H1 (cell line): Measurements from ENCODE around the gene TMEM115. TPM values are rescaled to one million over a fixed set of nuclear protein-coding genes. Genes with fewer than 3 reads are reported as not detected.

Source experiments
- CTCF ChIA-PET: fragments of 300-600 bp; sonication (Branson Sonifier 250); formaldehyde crosslinking; loops from one replicate; lab custom pipeline; 2021; ENCODE audit not compliant: partially characterized antibody; lab: Charles Lee
- POLR2A ChIA-PET: fragments of 300-600 bp; sonication (Branson Sonifier 250); formaldehyde crosslinking; loops from one replicate; lab custom pipeline; 2021; ENCODE audit warnings: inconsistent platforms; ENCODE audit not compliant: partially characterized antibody; lab: Charles Lee
- DNase-seq, 2 experiments: peaks; one replicate each; pipeline versions ENCODE4 v3.0.0 to v3.0.0-alpha.2; 2010 to 2022; ENCODE audit warnings: low spot score in 2 of 2, low read depth in 1 of 2, mixed read lengths in 1 of 2
- FAIRE-seq: peaks from 2 replicates; lab custom pipeline; 2011; peaks lifted over from hg19 to GRCh38; lab: Jason Lieb, UNC
- H2AFZ ChIP-seq: 2 replicates; pipeline ENCODE4 v1.8.1; 2012; ENCODE audit warnings: low read length, inconsistent platforms
- H2AK5ac ChIP-seq: 2 replicates; pipeline ENCODE4 v1.6.1; 2013; ENCODE audit warnings: low read depth, low read length
- H2BK120ac ChIP-seq: replicated peaks from 2 replicates; pipeline ENCODE3; 2013; ENCODE audit warnings: low read depth, low read length, inconsistent platforms
- H2BK12ac ChIP-seq: 2 replicates; pipeline ENCODE4 v1.6.1; 2013; ENCODE audit warnings: low read depth, low read length
- H2BK15ac ChIP-seq: 2 replicates; pipeline ENCODE4 v1.6.1; 2013; ENCODE audit warnings: low read length
- H2BK20ac ChIP-seq: 2 replicates; pipeline ENCODE4 v1.6.1; 2013; ENCODE audit warnings: low read length
- H2BK5ac ChIP-seq: 2 replicates; pipeline ENCODE4 v1.6.1; 2013; ENCODE audit warnings: low read depth, low read length
- H3K14ac ChIP-seq: 2 replicates; pipeline ENCODE4 v1.6.1; 2013; ENCODE audit warnings: inconsistent platforms; ENCODE audit not compliant: insufficient read length
- H3K18ac ChIP-seq: 2 replicates; pipeline ENCODE4 v1.6.1; 2013; ENCODE audit warnings: low read length; ENCODE audit errors: extremely low read depth
- H3K23ac ChIP-seq: 2 replicates; pipeline ENCODE4 v1.6.1; 2013; ENCODE audit warnings: inconsistent platforms; ENCODE audit not compliant: insufficient read length
- H3K23me2 ChIP-seq: 2 replicates; pipeline ENCODE4 v1.6.1; 2013; ENCODE audit warnings: low read depth, low read length
- H3K27ac ChIP-seq: 2 replicates; pipeline ENCODE4 v1.6.1; 2011; ENCODE audit warnings: low read depth, low read length, inconsistent platforms
- H3K27me3 ChIP-seq, 4 experiments: replicated peaks in 1 of 4; 1 replicate in 1 of 4; 2 replicates in 3 of 4; pipeline versions ENCODE4 v1.6.1 to v1.8.1; 2011 to 2013; ENCODE audit warnings: low read length in 3 of 4, mild to moderate bottlenecking in 3 of 4, inconsistent platforms in 2 of 4, mixed read lengths in 2 of 4, moderate library complexity in 1 of 4; ENCODE audit not compliant: control insufficient read depth in 3 of 4, insufficient read depth in 3 of 4; ENCODE audit errors: extremely low read depth in 1 of 4
- H3K36me3 ChIP-seq, 4 experiments: 2 replicates each; pipeline versions ENCODE4 v1.6.1 to v1.8.1; 2011 to 2013; ENCODE audit warnings: mild to moderate bottlenecking in 4 of 4, low read length in 3 of 4, moderate library complexity in 2 of 4, control low read depth in 1 of 4, inconsistent platforms in 1 of 4; ENCODE audit not compliant: insufficient read depth in 4 of 4, control insufficient read depth in 2 of 4
- H3K4ac ChIP-seq: replicated peaks from 2 replicates; pipeline ENCODE3; 2013; ENCODE audit warnings: low read length, low read depth, mixed read lengths, inconsistent platforms; ENCODE audit not compliant: insufficient read length
- H3K4me1 ChIP-seq, 4 experiments: replicated peaks in 1 of 4; 1 replicate in 1 of 4; 2 replicates in 3 of 4; pipeline versions ENCODE4 v1.6.1 to v1.8.1; 2011 to 2013; ENCODE audit warnings: low read length in 3 of 4, inconsistent platforms in 2 of 4, mixed read lengths in 1 of 4; ENCODE audit not compliant: insufficient read depth in 4 of 4, control insufficient read depth in 3 of 4
- H3K4me2 ChIP-seq, 2 experiments: 2 replicates each; pipeline versions ENCODE4 v1.6.1 to v1.8.1; 2011 to 2013; ENCODE audit warnings: low read depth in 2 of 2, low read length in 2 of 2, control low read depth in 1 of 2, inconsistent platforms in 1 of 2, mild to moderate bottlenecking in 1 of 2; ENCODE audit not compliant: insufficient read depth in 1 of 2
- H3K4me3 ChIP-seq, 4 experiments: fragments of 200-600, 300-600 bp in 1 of 4; sonication (generic), shearing (Covaris generic), sonication (Bioruptor Twin) in 1 of 4; 2 replicates each; pipeline versions ENCODE4 v1.5.1 to v1.8.1; 2011 to 2016; ENCODE audit warnings: low read length in 4 of 4, low read depth in 3 of 4, control low read depth in 2 of 4, inconsistent platforms in 2 of 4, mild to moderate bottlenecking in 2 of 4, mixed read lengths in 1 of 4, moderate library complexity in 1 of 4; ENCODE audit not compliant: insufficient read depth in 2 of 4; ENCODE audit errors: extremely low read depth in 1 of 4
- H3K56ac ChIP-seq: replicated peaks from 2 replicates; pipeline ENCODE3; 2013; ENCODE audit warnings: low read depth, mild to moderate bottlenecking, mixed read lengths, low read length, inconsistent platforms; ENCODE audit not compliant: insufficient read length
- H3K79me1 ChIP-seq: 2 replicates; pipeline ENCODE4 v1.6.1; 2013; ENCODE audit warnings: low read depth, low read length, control low read depth
- H3K79me2 ChIP-seq, 2 experiments: 2 replicates each; pipeline versions ENCODE4 v1.6.1 to v1.8.1; 2012 to 2013; ENCODE audit warnings: low read length in 2 of 2, mild to moderate bottlenecking in 2 of 2, inconsistent platforms in 1 of 2; ENCODE audit not compliant: insufficient read depth in 2 of 2, control insufficient read depth in 1 of 2
- H3K9ac ChIP-seq, 4 experiments: replicated peaks in 1 of 4; 1 replicate in 1 of 4; 2 replicates in 3 of 4; pipeline versions ENCODE4 v1.6.1 to v1.8.1; 2011 to 2013; ENCODE audit warnings: low read depth in 3 of 4, low read length in 3 of 4, control low read depth in 2 of 4, mild to moderate bottlenecking in 2 of 4, moderate library complexity in 2 of 4, inconsistent platforms in 1 of 4; ENCODE audit errors: extremely low read depth in 1 of 4
- H3K9me3 ChIP-seq, 2 experiments: 2 replicates each; pipeline versions ENCODE4 v1.6.1 to v1.8.1; 2012 to 2013; ENCODE audit warnings: mild to moderate bottlenecking in 2 of 2, moderate library complexity in 2 of 2, control low read depth in 1 of 2, inconsistent platforms in 1 of 2, low read depth in 1 of 2, low read length in 1 of 2, mixed read lengths in 1 of 2; ENCODE audit not compliant: insufficient read depth in 2 of 2
- H4K20me1 ChIP-seq, 2 experiments: replicated peaks in 1 of 2; 2 replicates each; pipeline versions ENCODE3 to v1.8.1; 2011 to 2013; ENCODE audit warnings: inconsistent platforms in 2 of 2, low read length in 2 of 2, mild to moderate bottlenecking in 1 of 2; ENCODE audit not compliant: insufficient read depth in 2 of 2, control insufficient read depth in 1 of 2
- H4K5ac ChIP-seq: 2 replicates; pipeline ENCODE4 v1.6.1; 2013; ENCODE audit warnings: low read length, low read depth, mixed read lengths, inconsistent platforms; ENCODE audit not compliant: insufficient read length
- H4K8ac ChIP-seq: 2 replicates; pipeline ENCODE4 v1.8.0; 2013; ENCODE audit warnings: mild to moderate bottlenecking, moderate library complexity, low read length, inconsistent platforms; ENCODE audit not compliant: insufficient read depth; ENCODE audit errors: extremely low read depth
- H4K91ac ChIP-seq: replicated peaks from 2 replicates; pipeline ENCODE3; 2013; ENCODE audit warnings: low read length, mixed read lengths, inconsistent platforms; ENCODE audit not compliant: insufficient read length
- JUN ChIP-seq: IDR thresholded peaks from 2 replicates; pipeline ENCODE4 v1.6.1; 2011; ENCODE audit warnings: low read depth, mild to moderate bottlenecking, improper control_type of control experiment, low read length
- NANOG ChIP-seq: IDR thresholded peaks from 2 replicates; pipeline ENCODE4 v1.6.1; 2011; ENCODE audit warnings: low read length, low read depth, mild to moderate bottlenecking, inconsistent platforms; ENCODE audit not compliant: insufficient read depth, poor library complexity, severe bottlenecking
- NRF1 ChIP-seq: IDR thresholded peaks from 2 replicates; pipeline ENCODE4 v1.6.1; 2011; ENCODE audit warnings: mild to moderate bottlenecking, low read depth, low read length, improper control_type of control experiment
- POLR2AphosphoS5 ChIP-seq: IDR thresholded peaks from 2 replicates; pipeline ENCODE4 v1.6.1; 2011; ENCODE audit warnings: low read depth, low read length
- TAF7 ChIP-seq: optimal IDR thresholded peaks from 2 replicates; pipeline ENCODE3; 2011; ENCODE audit warnings: low read depth, mild to moderate bottlenecking, inconsistent platforms, low read length, moderate library complexity, borderline replicate concordance
- WGBS, 2 experiments: shearing (Covaris generic) in 1 of 2; methylation state at CpG; one replicate each; pipeline versions ENCODE4 v1.1.6 to v1.1.7; 2013 to 2015; ENCODE audit warnings: low lambda C conversion rate in 2 of 2, mixed read lengths in 2 of 2, inconsistent platforms in 1 of 2, low coverage in 1 of 2, missing lambda C conversion rate in 1 of 2; ENCODE audit not compliant: insufficient replicate concordance in 2 of 2, insufficient coverage in 1 of 2, insufficient read length in 1 of 2; ENCODE audit errors: extremely low coverage in 1 of 2, missing lambda C conversion rate in 1 of 2; 5-methylcytosine and 5-hydroxymethylcytosine counted together
- polyA plus RNA-seq, 7 experiments: library from polyadenylated mRNA; depleted of rRNA in 3 of 7; stranded (reverse) in 5 of 7; unstranded in 2 of 7; fragments of >200 nt in 5 of 7; fragments of 200-250 nt in 2 of 7; gene quantifications; 1 replicate in 5 of 7; 2 replicates in 1 of 7; 4 replicates in 1 of 7; pipeline versions ENCODE4 v1.2.1 to v1.2.3, GENCODE V29; 2011 to 2013; ENCODE audit warnings: missing spikeins in 2 of 7, mixed read lengths in 2 of 7
- total RNA-seq: library from RNA; stranded (reverse); fragmentation: NEBNext Ultra II Directional; extraction: Animal tissue kit (Norgen Biotek cat#: 25700); gene quantifications from 2 replicates; pipeline ENCODE4 v1.2.1, GENCODE V29; 2021
- TF ChIP-seq, protein P1 (sequence below): IDR thresholded peaks from 2 replicates; pipeline ENCODE4 v1.6.1; 2011; ENCODE audit warnings: low read length, improper control_type of control experiment
- TF ChIP-seq, protein P2 (sequence below): IDR thresholded peaks from 2 replicates; pipeline ENCODE4 v1.6.1; 2012; ENCODE audit warnings: inconsistent platforms

TMEM115 gene
- total and polyA plus RNA-seq, 2 of the 8 experiments (the other 6 are each of a cell fraction or from before 2014, with no cell fraction given), result 25.4 to 32.4 TPM

DNA sequence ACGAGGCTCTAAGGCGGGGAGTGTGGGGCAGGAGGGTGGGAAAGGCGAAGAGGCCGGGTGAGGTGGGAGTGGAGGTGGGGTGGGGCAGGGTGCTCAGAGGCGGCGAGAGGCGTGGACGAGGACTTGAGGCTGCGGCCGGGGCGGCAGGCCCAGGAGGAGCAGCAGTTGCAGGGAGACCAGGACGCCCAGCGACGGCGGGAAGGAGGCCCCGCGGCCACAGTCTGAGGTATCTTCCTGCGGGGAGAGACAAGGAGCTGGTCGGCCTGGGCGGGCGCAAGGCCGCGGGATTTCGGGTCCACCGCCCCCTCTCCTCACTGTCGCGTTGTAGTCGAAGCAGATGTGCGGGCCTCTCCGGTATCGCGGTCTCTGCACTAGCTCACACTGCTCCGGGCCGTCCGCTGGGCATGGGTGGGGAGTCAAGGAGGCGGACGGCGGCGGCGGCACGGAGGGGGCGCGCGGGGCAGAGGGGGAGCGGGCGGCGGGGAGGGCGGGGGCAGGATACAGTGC lies 5.3 kb upstream of the TMEM115 start:
- no peak overlapping the region for H3K23ac ChIP-seq
- 0 out of 2 replicates have a peak, but pooled peaks cover 2% of the 10 kb centered on the region for H3K79me1 ChIP-seq
- H4K5ac ChIP-seq, result no peak overlapping the region
- H3K27ac ChIP-seq, result no peak overlapping the region
- TF ChIP-seq TAF7 (no peak), NRF1 (no peak), NANOG (no peak), POLR2AphosphoS5 (0 out of 2 replicates have a peak, but pooled peaks have one; percentile 21), JUN (no peak)
- TF ChIP-seq, protein P1, sequence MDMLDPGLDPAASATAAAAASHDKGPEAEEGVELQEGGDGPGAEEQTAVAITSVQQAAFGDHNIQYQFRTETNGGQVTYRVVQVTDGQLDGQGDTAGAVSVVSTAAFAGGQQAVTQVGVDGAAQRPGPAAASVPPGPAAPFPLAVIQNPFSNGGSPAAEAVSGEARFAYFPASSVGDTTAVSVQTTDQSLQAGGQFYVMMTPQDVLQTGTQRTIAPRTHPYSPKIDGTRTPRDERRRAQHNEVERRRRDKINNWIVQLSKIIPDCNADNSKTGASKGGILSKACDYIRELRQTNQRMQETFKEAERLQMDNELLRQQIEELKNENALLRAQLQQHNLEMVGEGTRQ, result no peak
- TF ChIP-seq, protein P2, sequence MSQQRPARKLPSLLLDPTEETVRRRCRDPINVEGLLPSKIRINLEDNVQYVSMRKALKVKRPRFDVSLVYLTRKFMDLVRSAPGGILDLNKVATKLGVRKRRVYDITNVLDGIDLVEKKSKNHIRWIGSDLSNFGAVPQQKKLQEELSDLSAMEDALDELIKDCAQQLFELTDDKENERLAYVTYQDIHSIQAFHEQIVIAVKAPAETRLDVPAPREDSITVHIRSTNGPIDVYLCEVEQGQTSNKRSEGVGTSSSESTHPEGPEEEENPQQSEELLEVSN, result peak; percentile 53; the same call in 1 of the 2 replicates
- no peak overlapping the region for H2AK5ac ChIP-seq
- peak overlapping the region; percentile 76; the same call in 1 of the 2 replicates for H4K8ac ChIP-seq
- H3K27me3 ChIP-seq, result peaks cover 0 to 5% (median 2%) of the 10 kb centered on the region in 4 experiments; a peak in 3 of 7 replicates
- H3K9ac ChIP-seq, result peak overlapping the region; percentile 5 to 58 (median 43); a peak in 6 of 7 replicates
- no peaks in the 10 kb centered on the region for H3K36me3 ChIP-seq
- no peak overlapping the region for H2BK12ac ChIP-seq
- ChIA-PET POLR2A (interaction anchor here (0.7 to 2.5 kb wide), 6 partner anchors 11 to 1604 kb away, joined by 3 to 22 read pairs (median 4); partner anchors contain the start of genes CYB561D2 and NPRL2), CTCF (interaction anchor here (1.0 to 4.5 kb wide), 8 partner anchors 8 to 187 kb away, joined by 3 to 18 read pairs (median 4); partner anchors contain the start of gene RASSF1)
- H2BK15ac ChIP-seq, result no peak overlapping the region
- H3K18ac ChIP-seq, result no peak overlapping the region; the same call in 1 of the 2 replicates
- peak overlapping the region; percentile 43 to 68 (median 50) for H3K4me3 ChIP-seq
- H4K20me1 ChIP-seq, result peaks cover 0 to 2% of the 10 kb centered on the region in 2 experiments
- no peak overlapping the region for H2BK20ac ChIP-seq
- no peak overlapping the region for H2BK120ac ChIP-seq
- H3K23me2 ChIP-seq, result peaks cover 13% of the 10 kb centered on the region; the same call in 1 of the 2 replicates
- H3K4ac ChIP-seq, result peak overlapping the region; percentile 58
- peaks cover 0 to 15% (median 10%) of the 10 kb centered on the region in 4 experiments; a peak in 6 of 7 replicates for H3K4me1 ChIP-seq
- no peak overlapping the region for H2BK5ac ChIP-seq
- H3K9me3 ChIP-seq, result no peaks in the 10 kb centered on the region
- H3K4me2 ChIP-seq, result peak overlapping the region; percentile 72 to 76
- 7% methylated on average over 24 of the region's 48 CpGs; no CpG with 5 or more reads in 1 of the 2 experiments for WGBS, 2 experiments
- no peaks in the 10 kb centered on the region for H3K79me2 ChIP-seq
- peak overlapping the region; percentile 11 for H3K56ac ChIP-seq
- H3K14ac ChIP-seq, result no peak overlapping the region
- FAIRE-seq (no peak), DNase-seq (no peak)
- H4K91ac ChIP-seq, result peak overlapping the region; percentile 25
- H2AFZ ChIP-seq, result no peak overlapping the region; the same call in 1 of the 2 replicates
